Measurements from ENCODE around the gene ANO6.

DNA sequence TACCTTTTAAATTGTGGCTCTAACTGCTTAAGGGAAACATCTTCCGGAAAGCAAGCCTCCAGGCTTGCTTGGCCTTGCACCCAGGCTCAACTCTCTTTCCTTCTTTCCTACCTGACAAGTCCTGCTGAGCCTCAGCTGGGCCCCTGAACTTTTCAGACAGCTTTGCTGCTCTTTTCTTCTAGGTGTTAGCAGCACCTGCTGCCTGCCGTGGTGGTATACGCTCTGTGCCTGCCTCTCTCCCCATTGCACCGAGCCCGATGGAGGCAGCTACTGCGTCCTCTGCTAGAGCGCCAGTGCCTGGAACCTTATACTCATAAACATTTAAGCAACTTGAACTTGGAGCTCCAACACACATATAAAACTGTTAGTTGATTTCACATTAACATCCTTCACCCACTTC, 195.7 kb downstream of the ANO6 start:
- TF ChIP-seq EZH2 (IDR thresholded peaks at IDR 0.05; ENCODE audit: borderline replicate concordance, low read depth, low read length, poor library complexity, severe bottlenecking), result no peak
- TF ChIP-seq, protein P1, sequence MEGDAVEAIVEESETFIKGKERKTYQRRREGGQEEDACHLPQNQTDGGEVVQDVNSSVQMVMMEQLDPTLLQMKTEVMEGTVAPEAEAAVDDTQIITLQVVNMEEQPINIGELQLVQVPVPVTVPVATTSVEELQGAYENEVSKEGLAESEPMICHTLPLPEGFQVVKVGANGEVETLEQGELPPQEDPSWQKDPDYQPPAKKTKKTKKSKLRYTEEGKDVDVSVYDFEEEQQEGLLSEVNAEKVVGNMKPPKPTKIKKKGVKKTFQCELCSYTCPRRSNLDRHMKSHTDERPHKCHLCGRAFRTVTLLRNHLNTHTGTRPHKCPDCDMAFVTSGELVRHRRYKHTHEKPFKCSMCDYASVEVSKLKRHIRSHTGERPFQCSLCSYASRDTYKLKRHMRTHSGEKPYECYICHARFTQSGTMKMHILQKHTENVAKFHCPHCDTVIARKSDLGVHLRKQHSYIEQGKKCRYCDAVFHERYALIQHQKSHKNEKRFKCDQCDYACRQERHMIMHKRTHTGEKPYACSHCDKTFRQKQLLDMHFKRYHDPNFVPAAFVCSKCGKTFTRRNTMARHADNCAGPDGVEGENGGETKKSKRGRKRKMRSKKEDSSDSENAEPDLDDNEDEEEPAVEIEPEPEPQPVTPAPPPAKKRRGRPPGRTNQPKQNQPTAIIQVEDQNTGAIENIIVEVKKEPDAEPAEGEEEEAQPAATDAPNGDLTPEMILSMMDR (conservative IDR thresholded peaks at IDR 0.05; ENCODE audit: low read depth, low read length), result no peak
